NCI-H2029 (cell line): ENCODE measurements around the gene PTAR1.
A peak's percentile ranks its signal among the peaks of the same experiment; 100 is the strongest.

Experiments
- DNase-seq: peaks from one replicate; lab custom pipeline; 2025; lab: John Stamatoyannopoulos, UW

Gene PTAR1

DNA sequence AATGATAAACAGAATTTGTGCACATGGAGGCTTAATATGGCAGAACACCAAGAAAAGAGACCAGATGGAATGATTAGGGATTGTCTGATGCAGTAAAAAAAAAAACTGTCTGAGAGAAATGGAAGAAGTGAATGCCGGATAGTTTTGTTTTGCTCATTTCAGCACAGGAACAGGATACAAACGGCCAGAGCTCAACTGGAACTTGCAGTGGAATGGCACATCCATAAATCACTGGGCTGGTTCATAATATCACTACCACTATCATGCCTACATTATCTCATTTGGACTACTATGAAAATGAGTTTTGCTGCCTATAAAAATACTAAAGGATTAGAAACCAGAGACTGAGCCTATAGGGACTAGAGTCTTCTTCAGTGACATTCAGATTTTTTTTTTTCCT, 9.7 kb downstream of the PTAR1 start:
- no peak for DNase-seq

DNA sequence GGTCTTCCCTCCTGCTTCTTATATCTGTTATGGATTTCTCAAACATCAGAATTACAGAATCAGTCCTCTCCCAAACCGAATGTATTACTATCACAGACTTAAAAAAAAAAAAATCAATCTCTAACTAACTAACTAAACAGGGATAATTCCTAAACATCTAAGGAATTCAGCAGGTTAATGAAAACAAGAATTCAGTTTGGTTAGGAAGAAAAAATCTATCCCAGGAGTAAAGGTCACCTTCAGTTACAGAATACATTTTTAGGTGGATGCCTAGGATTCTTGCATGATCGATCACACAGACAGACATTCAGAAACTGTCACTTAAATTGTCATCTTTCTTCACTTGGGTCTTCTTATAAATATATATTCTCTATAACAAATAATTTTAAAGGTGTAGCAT, 11.5 kb downstream of the PTAR1 start:
- DNase-seq: no peak

DNA sequence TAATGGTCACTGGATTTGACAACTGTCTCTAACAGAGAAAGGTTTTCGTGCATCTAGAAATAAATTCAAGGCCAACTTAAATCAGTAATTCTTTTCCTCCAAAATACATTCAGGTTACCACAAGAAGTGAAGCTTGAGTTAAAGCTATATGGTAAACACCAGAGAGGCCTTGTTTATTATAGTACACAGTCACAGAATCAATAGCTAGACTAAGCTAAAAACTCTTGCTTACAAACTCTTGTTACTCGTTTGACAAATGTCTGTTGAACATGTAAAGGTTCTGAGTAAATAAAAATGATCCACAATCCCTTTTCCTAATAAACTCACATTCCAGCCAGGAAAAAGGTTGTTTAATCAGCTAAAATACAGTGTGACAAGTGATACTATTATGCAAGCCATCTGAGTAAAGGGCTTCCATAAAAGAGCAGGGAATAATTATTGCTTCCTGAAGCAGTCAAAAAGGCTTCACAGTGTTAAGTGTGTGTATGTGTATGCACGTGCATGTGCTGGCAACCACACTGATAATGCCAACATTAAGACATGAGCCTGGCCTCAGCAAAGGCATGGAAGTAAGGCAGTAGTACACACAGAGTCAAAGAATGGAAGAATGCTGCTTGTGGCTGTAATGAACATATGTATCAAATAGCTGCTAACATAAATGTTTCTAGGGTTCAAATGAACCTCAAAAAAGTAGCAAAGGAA, 12.8 kb downstream of the PTAR1 start:
- peak; percentile 66 for DNase-seq

DNA sequence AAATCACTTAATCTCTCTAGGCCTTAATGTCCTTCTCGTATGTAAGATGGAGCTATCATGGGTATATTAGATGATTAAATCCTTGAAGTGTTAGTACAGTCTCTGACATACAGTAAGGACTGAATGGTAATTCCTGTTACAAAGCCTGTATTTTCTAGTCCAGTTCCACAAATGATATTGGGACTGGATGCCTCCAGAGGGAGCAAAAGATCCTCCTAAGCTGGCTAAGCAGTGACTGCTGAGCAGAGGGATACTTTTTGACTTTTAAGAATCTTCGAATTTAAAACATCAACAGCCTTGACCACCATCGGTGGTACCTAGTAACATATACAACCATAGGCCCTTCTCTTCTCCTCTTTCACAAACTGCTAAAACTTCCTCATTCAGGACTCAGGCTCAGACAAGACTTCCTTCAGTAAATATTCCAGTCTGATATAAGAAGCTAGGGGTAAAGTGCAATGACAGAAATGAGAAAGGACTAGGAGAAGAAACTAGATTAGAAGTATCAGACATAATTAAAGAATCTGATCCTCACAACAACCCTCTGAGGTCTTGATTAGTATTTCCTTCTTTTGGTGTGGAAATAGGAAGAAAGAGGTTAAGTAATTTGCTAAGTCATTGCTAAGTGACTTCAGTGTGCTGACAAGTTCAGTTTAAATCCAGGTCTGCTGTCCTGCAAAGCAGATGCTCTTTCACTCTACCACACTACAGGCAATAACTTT, 13.9 kb downstream of the PTAR1 start:
- no peak for DNase-seq

- DNase-seq: no peak
These were observed 15.0 kb downstream of the PTAR1 start for GRCh38 chr9:69744688-69745380.

- DNase-seq: no peak
These were observed 15.9 kb downstream of the PTAR1 start for GRCh38 chr9:69743930-69744329.

GRCh38 chr9:69740872-69741505, 18.8 kb downstream of the PTAR1 start:
- DNase-seq: no peak

GRCh38 chr9:69731348-69731747, 28.5 kb downstream of the PTAR1 start:
- DNase-seq: no peak

DNA sequence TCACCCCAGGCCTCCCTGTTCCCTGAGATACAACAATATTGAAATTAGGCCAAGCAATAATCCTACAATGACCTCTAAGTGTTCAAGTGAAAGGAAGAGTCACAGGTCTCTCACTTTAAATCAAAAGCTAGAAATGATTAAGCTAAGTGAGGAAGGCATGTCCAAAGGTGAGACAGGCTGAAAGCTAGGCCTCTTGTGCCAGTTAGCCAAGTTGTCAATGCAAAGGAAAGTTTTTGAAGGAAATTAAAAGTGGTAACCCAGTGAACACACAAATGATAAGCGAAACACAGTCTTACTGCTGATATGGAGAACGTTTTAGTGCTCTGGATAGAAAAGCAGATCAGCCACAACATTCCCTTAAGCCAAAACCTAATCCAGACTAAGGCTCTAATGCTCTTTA, 39.8 kb downstream of the PTAR1 start:
- no peak for DNase-seq

DNA sequence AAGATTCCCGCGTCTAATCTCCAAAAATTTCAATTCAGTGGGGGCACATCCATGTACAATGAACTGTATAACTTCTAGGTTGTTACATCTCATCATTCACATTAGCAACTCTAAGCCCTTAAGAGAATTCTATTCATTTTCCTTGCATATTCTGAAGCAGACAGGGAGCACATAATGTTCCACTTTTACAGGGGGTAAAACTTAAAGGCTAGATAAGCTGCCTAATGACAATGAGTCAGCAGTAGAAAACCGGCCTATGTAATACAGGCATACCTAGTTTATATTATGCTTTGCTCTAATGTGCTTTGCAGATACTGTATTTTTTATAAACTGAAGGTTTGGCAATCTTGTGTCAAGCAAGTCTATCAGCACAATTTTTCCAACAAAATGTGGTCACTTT, 40.4 kb downstream of the PTAR1 start:
- DNase-seq: no peak

- DNase-seq: no peak
These were observed 41.6 kb downstream of the PTAR1 start for GRCh38 chr9:69718218-69718617.

- no peak for DNase-seq
These were observed 44.0 kb downstream of the PTAR1 start for GRCh38 chr9:69715825-69716224.

- no peak for DNase-seq
These were observed 44.7 kb downstream of the PTAR1 start for GRCh38 chr9:69715096-69715495.

- DNase-seq: no peak
These were observed 62.3 kb downstream of the PTAR1 start for GRCh38 chr9:69697475-69697874.

DNA sequence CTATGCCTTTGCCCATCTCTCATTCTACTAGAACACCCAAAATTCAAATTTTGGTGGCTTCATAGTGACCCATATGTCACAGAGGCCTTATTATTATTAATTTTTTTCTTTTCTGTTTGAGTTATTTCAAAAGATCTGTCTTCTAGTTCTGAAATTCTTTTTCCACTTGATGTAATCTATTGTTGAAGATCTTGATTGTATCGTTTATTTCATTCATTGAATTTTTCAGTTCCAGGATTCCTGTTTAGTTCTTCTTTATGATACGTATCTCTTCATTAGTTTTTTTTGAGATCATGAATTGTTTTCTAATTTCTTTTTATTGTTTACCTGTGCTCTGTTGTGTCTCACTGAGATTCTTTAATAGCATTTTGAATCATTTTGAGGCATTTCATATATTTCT, 63.0 kb downstream of the PTAR1 start:
- DNase-seq: no peak

- DNase-seq: no peak
These were observed 69.7 kb downstream of the PTAR1 start for GRCh38 chr9:69689991-69690538.

- DNase-seq: no peak
These were observed 75.9 kb downstream of the PTAR1 start for GRCh38 chr9:69683927-69684326.

DNA sequence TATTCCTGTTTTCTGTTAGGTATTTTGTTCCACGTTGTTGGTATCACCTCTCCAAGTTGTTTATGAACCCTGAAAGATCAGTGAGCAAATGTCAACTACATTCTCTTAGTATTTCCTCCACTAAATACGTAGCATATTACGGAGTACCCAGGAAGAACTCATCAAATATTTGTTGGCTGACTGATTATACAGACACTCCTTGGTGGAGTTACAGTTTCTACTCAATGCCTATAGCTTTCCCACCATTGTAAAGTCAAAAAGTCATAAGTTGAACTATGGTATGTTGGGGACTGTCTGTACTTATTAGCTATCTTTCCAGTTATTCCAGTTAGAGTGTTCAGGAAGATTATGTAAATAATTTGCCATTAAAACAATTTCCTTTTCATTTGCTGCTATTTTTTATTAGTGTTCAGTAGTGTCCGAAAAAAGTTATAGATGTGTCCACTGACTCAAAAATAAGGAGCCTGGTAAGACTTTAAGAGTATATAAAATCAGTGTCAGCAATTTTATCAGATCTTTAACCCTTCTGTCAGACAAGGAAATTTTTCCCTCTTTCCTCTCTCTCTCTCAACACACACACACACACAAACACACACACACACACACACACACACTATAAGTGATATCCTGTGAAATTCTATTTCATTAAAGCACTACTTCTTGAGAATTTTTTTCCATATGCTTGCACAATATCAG, 80.8 kb downstream of the PTAR1 start:
- no peak for DNase-seq

- no peak for DNase-seq
These were observed 81.9 kb downstream of the PTAR1 start for GRCh38 chr9:69677931-69678330.

GRCh38 chr9:69675563-69675962, 84.2 kb downstream of the PTAR1 start:
- peak; percentile 2 for DNase-seq

GRCh38 chr9:69674716-69675438, 84.9 kb downstream of the PTAR1 start:
- peak; percentile 65 for DNase-seq
